Hypothalamus (tissue), 51 donors: ENCODE data around the gene STXBP4.

Experiments used
- DNase-seq, 51 donors: peaks; one replicate each; lab custom pipeline; 2025; lab: John Stamatoyannopoulos, UW

Gene STXBP4

DNA sequence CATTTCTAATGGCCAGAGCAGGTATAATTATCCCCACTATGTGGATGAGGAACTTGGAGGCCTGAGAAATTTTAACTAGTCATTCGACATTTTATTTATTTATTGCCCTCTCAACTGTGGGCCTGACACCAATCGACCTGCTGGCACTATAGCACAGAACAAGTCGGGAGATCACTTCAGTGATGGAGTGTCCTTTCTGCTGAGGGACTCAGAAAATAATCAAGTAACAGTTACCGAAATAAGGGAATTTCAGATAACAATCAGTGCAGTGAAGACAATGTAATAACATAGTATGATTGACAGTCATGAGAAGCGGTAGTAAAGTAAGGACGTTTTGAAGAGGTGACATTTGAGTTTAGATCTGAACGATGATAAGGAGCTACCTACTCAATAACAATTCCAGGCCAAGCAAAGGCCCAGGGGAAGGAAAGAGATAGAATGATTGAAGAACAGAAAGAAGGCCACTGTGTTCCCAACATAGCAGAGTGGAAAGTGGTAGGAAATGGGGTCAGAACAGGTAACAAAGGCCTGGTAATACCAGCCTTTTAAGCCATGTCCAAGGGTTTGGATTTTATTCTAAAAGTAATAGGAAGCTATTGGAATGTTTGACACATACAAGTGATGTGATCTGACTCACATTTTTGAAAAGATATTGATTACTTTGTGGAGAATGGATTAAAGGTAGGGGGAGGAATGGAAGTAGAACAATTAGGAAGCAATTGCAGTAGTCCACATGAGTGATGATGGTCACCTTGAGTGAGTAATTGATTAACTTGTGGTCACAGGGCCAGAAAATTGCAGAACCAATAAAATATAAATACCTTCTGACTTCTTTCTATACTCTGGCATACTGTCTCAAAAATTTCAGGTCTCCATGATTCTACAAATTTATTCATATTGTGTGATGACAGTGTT, 1.4 kb downstream of the STXBP4 start:
- DNase-seq: no peak

DNA sequence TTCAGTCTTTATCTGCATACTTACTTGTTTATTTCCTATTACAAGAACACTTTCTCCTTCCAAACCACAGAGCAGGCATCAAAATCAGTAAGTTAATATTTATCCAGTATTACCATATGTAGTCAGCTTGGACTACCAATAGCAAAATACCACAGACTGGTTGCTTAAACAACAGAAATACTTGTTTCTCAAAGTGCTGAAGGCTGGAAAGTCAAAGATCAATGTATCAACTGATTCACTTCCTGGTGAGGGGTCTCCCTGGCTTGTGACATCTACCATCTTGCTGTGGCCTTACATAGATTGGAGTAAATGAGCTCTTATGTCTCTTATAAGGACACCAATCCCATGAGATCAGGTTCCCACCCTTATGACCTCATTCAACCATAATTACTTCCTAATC, 2.6 kb downstream of the STXBP4 start:
- DNase-seq: no peak

DNA sequence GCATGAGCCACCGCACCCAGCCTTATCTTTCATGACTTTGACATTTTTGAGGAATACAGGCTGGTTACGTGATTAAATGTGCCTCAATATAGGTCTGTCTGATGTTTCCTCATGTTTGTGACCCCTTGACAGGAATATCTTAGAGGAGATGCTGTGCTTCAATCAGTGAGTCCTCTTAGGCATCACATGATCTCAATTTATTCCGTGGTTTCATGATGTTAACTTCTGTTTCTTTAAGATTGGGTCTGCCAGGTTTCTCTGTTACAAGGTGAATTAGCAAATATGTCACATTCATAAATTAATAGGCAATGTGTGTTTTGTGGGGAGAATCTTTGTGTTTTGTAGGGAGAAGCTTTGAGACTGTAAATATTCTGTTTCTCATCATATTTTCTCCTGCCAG, 3.3 kb downstream of the STXBP4 start:
- DNase-seq: no peak

DNA sequence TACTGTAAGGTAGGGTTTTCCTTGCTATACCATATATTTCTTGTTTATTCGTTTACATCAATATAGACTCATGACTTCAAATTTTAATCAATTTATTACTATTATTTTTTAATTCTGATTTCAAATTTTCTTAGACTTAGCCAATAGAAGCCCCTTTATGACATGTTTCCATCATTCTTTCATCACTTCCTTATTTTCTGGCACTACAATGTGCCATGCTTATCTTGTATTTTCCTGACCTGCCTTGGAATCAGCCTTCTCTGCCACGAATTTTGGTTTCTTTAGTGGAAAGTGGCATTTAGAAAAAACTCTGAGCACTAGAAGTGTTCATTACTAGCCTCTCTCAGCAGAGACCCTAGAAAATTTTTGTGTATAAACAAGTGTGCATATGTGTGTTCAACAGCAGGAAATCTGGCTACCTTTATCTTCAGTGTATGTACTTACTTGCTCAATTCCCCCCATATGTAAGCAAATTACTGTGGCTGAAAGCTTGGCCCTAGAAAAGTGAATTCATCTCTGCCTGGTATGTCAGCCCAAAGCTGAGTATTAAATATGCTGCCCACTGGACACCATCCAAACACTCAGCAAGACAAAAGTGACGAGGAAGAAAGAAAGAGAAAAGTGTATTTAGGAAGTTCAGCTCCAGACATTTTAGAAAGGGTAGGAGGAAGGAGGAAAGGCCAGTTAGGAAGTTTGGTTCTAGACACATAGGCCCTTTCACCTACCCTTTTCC, 4.0 kb downstream of the STXBP4 start:
- no peak for DNase-seq

DNA sequence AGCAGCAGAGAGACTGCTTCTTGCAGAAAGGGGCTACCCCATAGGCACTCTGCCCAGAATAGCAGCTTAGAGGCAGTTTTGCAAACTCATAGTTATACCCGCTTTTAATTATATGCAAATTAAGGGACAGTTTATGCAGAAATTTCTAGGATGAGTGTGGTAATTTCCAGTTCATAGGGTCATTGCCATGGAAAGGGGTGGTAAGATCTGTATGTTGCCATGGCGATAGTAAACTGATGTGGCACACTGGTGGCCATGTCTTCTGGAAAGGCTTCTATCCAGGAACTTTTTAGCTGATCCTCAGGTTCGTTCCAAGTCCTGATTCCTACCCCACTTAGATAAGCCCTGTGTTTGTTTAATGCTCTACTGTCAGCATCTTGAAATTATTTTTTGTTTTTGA, 6.2 kb downstream of the STXBP4 start:
- DNase-seq: no peak

DNA sequence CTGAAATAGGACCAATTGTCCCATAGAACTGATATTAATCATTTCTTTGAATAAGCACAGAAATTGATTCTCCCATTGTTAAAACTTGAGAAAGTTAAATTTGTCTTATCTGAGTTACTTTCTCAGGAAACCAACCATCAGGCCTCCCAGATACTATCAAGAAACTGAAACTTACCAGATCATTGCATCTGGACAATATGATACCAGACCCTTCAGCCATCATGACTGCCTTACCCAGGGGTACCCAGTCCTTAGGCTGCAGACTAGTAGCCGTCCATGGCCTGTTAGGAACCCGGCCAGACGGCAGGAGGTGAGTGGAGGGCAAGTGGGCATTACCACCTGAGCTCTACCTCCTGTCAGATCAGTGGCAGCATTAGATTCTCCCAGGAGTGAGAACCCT, 7.8 kb downstream of the STXBP4 start:
- DNase-seq: no peak

DNA sequence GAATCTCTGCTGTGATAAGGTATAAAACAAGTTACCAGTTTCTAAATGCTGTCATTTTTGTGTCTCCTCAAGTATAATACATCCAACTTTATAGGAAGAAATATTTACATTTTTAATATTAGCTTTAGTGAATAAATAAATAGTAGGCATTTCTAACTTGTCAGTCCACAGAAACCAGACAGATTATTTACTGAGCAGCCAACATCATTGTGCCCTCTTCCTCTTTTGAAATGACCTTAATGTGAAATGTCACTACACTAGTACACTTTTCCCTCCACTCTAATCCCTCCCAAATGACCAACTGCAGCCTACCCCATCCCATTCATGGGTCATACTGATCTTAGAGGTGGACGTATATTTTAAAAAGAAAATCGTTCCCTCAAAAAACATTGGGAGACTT, 9.2 kb downstream of the STXBP4 start:
- DNase-seq: no peak

DNA sequence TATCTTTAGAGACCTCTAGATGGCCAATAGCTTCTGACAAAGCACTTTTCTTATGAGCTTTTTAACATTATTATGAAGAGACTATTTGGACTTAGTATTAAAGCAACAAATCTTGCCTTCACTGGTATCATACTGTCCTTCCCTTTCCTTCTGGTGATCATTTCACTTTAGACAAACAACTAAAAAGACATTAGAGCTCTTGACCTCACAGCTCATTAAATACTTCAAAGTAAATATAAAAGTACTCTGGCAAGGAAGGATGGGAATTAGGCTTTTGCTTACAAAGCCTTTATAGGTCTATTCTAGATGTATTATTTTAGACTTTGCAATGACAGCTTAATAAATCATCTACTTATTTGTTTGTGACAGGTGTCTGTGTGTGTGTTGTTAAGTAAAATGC, 11.1 kb downstream of the STXBP4 start:
- no peak for DNase-seq

DNA sequence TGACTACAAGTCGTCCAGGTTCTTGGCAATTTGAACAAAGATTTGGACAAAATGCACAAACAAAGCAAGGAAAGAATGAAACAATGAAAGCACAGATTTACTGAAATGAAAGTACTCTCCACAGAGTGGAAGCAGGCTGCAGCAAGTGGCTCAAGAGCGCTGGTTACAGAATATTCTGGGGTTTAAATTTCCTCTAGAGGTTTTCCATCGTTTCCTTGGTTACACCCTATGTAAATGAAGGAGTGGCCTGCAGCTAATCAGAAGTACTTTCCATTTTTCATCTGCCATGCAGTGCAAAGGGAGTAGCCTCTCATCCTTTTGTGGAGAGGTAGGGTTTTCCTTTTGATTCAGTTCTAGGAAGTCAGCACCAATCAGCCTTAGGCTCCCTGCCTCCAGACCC, 11.8 kb downstream of the STXBP4 start:
- DNase-seq: no peak

DNA sequence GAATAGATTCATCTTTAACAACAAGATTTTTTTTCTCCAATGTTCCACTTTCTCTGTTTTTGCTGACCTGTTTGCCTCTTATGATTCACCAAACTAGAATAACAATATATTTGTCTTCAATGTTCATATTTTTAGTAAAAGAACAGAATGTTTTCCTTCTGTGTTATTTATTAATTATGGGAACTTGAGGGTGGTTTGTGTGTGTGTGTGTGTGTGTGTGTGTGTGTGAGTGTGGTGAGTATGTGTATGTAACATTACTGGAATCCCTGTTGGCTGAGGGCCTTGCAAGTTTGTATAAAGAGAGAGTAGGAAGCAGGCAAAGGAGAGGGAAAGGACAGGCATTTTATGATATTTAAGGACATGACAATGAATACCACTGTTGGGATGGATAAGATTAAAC, 13.8 kb downstream of the STXBP4 start:
- no peak for DNase-seq

DNA sequence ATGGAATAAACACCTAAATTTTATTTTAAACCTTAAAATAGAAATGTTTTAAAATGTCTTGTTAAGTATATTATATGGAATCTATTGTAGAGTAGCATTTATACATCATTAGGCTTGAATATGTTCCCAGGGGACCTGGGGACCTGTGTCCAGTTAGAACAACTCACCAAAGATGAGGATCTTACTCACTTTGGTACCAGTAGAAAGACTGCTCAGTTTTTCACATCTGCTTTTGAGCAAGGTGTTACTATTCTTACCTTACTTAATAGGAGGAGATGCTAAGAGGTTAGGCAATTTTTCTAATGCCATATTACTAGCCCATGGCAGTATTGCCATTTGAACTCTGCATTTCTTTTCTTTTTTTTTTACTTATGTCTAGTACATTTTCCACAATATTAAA, 14.7 kb downstream of the STXBP4 start:
- DNase-seq: no peak

DNA sequence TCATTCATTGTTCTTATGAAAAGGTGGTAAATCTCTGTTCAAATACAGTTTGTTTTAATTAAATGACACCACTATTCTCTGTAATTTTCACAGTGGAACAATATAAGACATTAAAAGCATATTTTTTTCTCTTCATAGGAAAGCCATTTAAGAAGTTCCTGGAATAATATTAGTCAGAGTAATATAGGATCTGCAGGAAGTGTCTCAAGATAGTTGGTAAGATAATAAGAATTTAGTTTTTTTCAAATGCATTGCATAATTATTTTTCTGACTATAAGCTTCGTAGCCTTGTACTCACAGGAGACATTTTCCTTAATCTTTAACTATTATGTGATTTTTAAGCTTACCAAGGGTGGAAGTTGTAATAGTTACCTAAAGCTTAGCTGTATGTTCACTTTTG, 16.9 kb downstream of the STXBP4 start:
- DNase-seq: no peak

DNA sequence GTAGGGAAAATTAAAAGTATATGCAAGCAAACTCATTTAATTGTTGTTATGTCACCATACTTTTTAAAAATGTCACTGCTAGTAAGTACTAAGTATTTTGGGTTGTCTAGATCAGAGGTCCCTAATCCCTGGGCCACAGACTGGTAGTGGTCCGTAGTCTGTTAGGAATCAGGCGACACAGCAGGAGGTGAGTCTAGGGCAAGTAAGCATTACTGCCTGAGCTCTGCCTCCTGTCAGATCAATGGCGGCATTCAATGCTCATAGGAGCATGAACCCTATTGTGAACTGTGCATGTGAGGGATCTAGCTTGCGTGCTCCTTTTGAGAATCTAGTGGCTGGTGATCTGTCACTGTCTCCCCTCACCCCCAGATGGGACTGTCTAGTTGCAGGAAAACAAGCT, 21.6 kb downstream of the STXBP4 start:
- no peak for DNase-seq

DNA sequence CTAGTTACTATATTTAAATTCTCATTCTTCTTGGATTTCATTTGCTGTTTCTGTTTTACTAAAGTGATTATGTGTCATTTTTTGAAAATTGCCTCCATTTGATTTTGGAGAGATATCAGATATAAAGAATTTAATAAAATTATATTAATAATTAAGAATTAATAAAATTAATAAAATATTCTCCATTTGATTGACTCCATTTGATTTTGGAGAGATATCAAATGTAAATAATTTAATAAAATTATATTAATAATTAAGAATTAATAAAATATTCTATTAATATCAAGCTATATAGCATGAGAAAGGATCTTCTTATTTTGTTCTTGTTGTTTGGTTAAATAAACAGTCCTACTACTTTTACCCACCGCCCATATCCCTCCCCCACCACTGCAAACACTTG, 23.0 kb downstream of the STXBP4 start:
- no peak for DNase-seq

DNA sequence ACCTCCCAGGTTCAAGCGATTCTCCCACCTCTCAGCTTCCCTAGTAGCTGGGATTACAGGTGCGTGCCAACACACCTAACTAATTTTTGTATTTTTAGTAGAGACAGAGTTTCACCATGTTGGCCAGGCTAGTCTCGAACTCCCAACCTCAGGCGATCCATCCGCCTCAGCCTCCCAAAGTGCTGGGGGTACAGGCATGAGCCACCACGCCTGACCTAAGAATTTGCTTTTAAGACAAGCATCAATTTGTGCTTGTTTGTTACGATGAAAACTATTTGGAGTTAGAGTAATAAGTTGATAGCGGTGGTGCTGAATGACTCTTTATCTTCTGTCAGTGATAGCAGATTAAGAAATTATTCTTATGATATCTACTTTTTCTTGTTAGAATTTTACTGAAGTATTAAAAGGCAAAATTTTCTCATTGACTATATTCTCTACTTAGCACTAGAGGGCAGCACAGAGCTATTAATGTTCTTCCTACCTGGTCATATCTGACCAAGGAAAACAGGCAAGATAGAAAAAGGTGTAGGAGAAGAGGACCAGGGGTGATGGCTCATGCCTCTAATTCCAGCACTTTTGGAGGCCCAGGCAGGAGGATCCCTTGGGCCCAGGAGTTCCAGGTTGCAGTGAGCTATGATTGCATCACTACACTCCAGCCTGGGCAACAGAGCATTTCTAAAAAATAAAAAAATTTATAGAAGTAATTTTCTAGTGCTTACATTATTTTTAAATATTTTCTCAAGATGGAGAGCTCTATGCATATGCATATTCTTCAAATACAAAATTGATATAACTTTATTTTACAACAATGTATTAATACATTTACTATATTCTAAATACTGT, 24.5 kb downstream of the STXBP4 start:
- peak in 2 of 51 donors; percentile 4 to 20 for DNase-seq

DNA sequence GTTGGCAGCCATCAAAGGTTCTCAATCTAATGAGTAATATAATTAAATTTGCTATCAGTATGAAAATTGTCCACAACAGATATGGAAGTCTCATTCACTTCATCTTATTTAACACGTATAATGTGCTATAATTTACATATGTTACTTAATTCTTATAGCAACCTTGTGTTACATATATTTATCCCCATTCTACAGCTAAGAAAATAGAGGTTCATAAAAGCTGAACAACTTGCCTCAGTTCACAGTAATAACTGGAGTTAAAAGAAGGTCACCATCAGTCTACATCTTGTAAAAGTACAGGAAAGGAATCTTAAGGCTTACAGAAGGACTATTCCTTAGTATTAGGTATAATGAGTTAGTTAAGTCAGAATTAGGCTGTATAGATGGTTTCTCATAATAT, 27.9 kb downstream of the STXBP4 start:
- no peak for DNase-seq

DNA sequence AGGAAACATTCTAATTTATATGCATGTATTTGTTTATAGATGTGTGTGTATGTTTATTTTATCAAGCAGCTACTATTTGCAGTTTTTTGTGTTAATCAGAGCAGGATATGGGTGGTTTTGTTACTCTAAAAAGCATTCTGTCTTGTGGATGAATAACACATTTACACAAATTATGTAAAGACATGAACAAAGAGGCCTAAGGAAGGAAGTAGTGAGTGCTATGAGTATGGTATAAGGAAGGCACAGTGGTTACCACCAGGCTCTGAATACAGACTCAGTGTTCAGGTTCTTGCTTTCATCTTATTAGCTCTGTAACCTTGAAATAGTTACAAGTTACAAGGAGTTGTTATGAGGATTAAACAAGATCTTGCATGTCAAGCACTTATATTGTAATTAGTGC, 33.9 kb downstream of the STXBP4 start:
- DNase-seq: no peak

DNA sequence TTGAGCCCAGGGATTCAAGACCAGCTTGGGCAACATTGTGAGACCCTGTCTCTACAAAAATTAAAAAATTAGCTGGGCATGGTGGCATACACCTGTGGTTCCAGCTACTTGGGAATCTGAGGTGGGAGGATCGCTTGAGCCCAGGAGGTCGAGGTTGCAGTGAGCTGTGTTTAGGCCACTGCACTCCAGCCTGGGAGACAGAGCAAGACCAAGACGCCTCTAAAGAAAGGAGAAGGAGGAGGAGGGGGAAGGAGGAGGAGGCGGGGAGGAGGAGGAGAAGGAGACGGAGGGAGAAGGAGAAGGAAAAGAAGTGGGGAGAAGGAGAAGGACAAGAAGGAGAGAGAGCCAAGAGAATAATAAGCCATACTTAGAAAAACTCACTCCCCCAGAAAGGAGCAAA, 35.9 kb downstream of the STXBP4 start:
- DNase-seq: no peak

DNA sequence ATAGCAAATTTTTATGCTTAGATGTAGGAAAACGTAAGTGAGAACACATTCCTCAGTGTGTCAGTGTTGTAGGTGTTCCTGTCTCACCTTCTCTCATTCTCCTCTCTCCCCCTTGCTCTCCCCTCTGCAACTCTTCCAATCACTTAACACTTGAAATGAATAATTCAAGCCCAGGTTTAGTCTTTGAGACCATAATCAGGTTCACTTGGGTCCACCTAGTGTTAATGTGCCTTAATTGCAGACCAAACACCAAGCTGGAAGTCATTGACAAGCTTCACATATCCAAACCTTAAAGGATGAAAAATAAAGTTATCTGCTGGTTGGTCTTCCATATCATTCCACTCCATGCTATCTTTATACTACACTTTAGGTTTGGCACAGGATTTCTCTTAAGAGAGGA, 37.0 kb downstream of the STXBP4 start:
- DNase-seq: no peak

DNA sequence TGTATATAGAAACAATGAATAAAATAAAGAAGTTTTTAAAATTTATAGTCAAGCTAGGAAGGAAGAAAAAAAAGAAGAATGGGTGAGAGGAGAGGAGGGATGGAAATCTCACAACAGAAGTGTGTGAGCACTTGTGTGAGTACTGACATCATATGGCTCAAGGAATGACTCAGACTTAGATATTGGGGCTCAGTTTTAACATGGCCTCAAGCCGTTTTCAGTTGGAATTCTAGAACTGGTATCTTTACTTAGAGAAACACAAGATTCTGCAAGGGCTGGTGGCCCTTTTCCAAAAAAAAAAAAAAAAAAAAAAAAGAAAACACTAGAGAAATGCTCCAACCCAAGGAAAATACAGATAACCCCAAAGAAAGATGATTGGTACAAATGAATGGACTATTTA, 55.1 kb downstream of the STXBP4 start:
- no peak for DNase-seq

DNA sequence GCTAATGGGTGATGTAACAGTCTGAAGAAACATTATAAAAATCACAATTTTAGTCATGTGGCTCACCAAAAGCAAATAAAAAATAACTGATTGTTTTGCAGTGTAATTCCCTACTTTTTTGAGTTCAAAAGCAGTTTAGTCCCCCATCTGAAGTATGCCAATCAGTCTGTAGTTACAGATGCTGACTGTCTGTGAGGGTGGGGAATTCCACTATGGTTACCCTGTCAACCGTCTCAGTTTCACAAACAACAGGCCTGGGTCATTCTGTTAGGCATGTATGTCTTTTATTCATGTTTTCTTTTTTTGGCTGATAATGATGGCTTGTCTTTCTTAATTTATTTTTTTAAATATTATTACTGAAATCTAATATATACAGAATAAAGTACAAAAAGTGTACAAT, 69.3 kb downstream of the STXBP4 start:
- DNase-seq: no peak
